Activated CD4-positive, alpha-beta T cell treated with anti-CD3 and anti-CD28 coated beads, Interleukin-2, amount 10 ng/mL, durations not matched to agents 24 days and 14 days (primary cell): ENCODE results near the gene ZNF500. TPM values are rescaled to one million over a fixed set of nuclear protein-coding genes. Genes with fewer than 3 reads are reported as not detected.
A peak's percentile ranks its signal among the peaks of the same experiment; 100 is the strongest.
"Not testable (repeated sequence)": the region's sequence is repeated elsewhere in the genome, so short reads cannot be mapped to it uniquely, and the experiment has no call there.

Experiments used
- DNase-seq: peaks from one replicate; pipeline ENCODE4 v3.0.0; 2022
- H3K27ac Mint-ChIP-seq: one replicate; pipeline ENCODE4 v1.8.0; 2022; ENCODE audit warnings: mild to moderate bottlenecking, mixed read lengths
- H3K27me3 Mint-ChIP-seq: one replicate; pipeline ENCODE4 v1.8.0; 2022; ENCODE audit warnings: mixed read lengths
- H3K36me3 Mint-ChIP-seq: one replicate; pipeline ENCODE4 v1.8.0; 2022; ENCODE audit warnings: low read depth, mild to moderate bottlenecking, mixed read lengths
- H3K4me1 Mint-ChIP-seq: one replicate; pipeline ENCODE4 v1.8.0; 2021; ENCODE audit warnings: mixed read lengths
- H3K4me3 Mint-ChIP-seq: one replicate; pipeline ENCODE4 v1.8.0; 2022; ENCODE audit warnings: mild to moderate bottlenecking, moderate library complexity, mixed read lengths
- H3K9me3 Mint-ChIP-seq: one replicate; pipeline ENCODE4 v1.8.0; 2021; ENCODE audit warnings: mixed read lengths
- intact Hi-C: fragments of 100-400 bp; cut with micrococcal nuclease; formaldehyde crosslinking; loops from one replicate; pipeline ENCODE4 v1.15.1; 2023
- total RNA-seq: library from RNA; stranded (reverse); gene quantifications from 2 replicates; pipeline ENCODE4 v1.2.3, GENCODE V29; 2022

Gene ZNF500
- total RNA-seq, 1 donor from 2014 or later, result 16.1 TPM

DNA sequence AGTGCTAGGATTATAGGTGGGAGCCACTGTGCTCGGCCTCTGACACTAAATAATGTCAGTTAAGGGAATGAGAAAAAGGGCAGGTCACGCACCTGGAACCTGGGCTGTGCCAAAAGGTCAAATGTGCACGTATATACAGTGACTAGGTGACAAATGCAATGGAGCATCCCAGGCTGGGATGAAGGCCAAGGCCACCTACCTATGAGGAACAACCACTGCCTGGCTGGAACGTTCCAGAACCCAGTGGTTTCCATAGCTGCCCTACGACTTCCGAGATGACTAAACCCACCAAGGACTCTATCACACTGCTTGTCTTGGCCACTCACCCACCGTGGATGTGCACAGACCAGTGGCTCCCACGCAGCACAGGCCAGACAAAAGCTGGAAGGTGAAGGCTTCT, 16.1 kb downstream of the ZNF500 start:
- intact Hi-C loops, result no loop called here
- no peak for DNase-seq
- Mint-ChIP-seq H3K4me3 (no peak overlapping the region), H3K36me3 (peaks cover 22% of the 10 kb centered on the region), H3K27ac (no peak overlapping the region), H3K27me3 (no peaks in the 10 kb centered on the region), H3K4me1 (peaks cover 8% of the 10 kb centered on the region), H3K9me3 (peaks cover 5% of the 10 kb centered on the region)

DNA sequence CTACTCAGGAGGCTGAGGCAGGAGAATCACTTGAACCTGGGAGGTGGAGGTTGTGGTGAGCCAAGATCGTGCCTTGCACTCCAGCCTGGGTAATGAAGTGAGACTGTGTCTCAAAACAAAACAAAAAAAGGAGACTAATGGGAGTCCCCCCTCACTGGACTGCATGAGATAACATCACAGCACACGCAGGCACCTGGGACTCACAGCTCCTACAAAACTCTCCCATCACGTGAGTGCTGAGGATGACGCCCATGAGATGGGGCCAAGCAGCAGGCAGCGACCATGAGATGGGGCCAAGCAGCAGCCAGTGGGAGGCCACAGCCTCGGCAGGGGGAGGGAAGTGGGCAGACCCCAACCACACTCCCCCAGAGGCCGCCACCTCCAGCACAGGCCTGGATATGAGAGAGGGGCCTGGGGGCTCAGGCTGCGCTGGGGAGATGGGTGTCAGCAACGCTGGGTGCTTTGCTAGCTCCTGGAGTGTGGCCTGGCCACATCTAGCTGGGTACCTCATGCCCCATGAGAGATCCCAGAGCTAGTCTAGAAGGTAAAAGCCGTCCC, 17.2 kb downstream of the ZNF500 start:
- DNase-seq, result no peak
- Mint-ChIP-seq H3K9me3 (no peaks in the 10 kb centered on the region), H3K27me3 (no peaks in the 10 kb centered on the region), H3K27ac (no peak overlapping the region), H3K4me1 (peaks cover 8% of the 10 kb centered on the region), H3K4me3 (no peak overlapping the region), H3K36me3 (peaks cover 11% of the 10 kb centered on the region)
- intact Hi-C loops, result no loop called here

DNA sequence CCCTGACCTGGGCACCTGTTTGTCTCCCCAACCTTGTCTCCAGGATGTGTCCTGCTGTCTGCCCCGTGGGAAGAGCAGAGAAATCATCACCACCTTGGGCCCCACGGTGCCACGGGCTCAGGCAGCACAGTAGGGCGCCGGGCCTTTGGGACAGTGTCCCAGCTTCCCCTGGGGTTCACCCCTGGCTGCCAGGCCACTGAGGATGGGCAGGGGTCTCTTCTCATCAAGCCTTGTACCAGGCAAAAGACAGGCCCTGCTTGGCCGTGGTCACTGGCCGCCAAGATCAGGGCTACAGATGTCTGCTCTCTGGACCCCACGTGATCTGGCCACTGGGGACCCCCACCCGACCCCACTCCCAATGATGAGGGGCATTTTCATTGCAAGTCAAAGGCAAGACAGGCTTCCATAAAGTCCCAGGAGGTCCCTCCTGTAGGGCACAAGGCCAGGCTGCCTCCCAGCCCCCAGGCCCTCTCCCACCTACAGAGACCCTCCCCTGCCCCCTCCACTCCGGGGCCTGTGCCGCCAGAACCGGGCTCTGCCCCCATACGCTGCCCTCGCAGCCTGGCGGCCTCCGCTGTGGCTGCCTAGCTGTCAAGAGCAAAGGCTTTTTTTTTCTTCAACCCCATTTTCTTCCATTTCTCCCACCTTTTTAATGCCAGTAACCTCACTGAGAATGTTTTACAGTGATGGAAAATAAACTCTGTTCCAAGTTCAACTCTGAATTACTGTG, 18.1 kb downstream of the ZNF500 start:
- no peaks in the 10 kb centered on the region for H3K27me3 Mint-ChIP-seq
- H3K4me3 Mint-ChIP-seq, result no peak overlapping the region
- peaks cover 8% of the 10 kb centered on the region for H3K4me1 Mint-ChIP-seq
- peak overlapping the region; percentile 58 for H3K27ac Mint-ChIP-seq
- H3K9me3 Mint-ChIP-seq, result no peaks in the 10 kb centered on the region
- no peak for DNase-seq
- intact Hi-C loops, result no loop called here
- peaks cover 9% of the 10 kb centered on the region for H3K36me3 Mint-ChIP-seq

DNA sequence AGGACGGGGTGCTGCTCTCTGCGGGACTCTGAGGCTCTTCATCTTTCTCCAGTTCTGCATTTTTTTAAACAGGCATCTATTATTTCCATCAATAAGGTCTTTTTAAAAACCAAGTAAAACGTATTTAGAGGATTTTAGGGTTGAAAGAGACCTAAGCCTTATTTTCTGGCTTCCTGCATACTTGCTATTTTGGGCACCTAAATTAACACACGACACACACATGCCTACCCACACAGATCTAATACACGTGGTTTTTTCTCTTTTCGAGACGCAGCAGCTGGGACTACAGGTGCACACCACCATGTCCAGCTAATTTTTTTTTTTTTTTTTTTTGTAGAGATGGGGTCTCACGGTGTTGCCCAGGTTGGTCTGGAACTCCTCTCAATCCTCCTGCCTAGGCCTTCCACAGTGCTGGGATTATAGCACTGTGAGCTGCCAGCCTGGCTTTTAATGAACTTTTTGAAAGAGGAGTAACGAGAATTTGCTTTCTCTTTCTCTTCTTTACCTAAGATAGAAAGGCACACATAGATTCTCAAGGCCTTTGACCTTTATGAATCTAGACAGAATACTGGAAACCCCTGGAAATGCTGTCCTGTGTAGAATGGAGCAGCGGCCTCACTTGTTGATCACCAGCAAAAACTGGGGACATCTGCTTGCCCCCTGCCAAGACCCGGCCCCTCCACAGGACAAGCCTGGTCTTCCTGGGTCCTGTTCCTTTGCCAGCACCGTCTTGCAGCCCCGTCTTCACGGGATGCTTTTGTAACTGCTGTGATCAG, 18.9 kb downstream of the ZNF500 start:
- peaks cover 14% of the 10 kb centered on the region for H3K4me1 Mint-ChIP-seq
- H3K4me3 Mint-ChIP-seq, result no peak overlapping the region
- intact Hi-C loops, result no loop called here
- H3K9me3 Mint-ChIP-seq, result no peaks in the 10 kb centered on the region
- H3K27ac Mint-ChIP-seq, result peak overlapping the region; percentile 58
- H3K36me3 Mint-ChIP-seq, result peaks cover 6% of the 10 kb centered on the region
- H3K27me3 Mint-ChIP-seq, result no peaks in the 10 kb centered on the region
- no peak for DNase-seq

DNA sequence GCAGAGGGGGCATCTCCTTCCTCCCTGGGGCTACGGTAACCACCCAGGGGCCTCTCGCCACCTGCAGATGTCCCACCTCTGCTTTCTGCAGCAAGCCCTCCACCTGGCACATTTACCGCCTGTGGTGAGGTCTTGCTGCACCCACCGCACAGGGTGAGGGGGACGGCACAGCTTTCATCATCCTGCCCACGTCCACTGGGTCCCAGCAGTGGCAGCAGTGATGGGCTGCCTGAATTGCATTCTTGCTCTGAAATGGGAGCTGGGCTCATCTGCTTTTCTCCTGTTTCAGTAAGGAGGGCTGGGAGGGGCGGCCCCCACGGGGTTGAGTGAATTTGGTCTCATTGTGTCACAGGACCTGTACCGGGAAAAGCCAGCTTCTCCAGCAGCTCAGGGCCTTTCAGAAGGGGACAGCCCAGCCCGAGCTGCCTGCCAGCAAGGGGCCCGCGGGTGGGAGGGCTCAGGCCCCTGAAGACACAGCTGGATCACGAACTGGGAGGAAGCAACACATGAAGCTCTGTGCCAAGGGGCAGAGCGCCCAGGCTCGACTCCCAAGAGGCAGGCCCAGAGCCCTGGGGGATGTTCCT, 19.9 kb downstream of the ZNF500 start:
- Mint-ChIP-seq H3K27me3 (no peaks in the 10 kb centered on the region), H3K36me3 (peaks cover 6% of the 10 kb centered on the region), H3K4me3 (no peak overlapping the region), H3K9me3 (no peaks in the 10 kb centered on the region), H3K4me1 (peaks cover 15% of the 10 kb centered on the region), H3K27ac (no peak overlapping the region)
- intact Hi-C loops, result no loop called here
- DNase-seq, result no peak

DNA sequence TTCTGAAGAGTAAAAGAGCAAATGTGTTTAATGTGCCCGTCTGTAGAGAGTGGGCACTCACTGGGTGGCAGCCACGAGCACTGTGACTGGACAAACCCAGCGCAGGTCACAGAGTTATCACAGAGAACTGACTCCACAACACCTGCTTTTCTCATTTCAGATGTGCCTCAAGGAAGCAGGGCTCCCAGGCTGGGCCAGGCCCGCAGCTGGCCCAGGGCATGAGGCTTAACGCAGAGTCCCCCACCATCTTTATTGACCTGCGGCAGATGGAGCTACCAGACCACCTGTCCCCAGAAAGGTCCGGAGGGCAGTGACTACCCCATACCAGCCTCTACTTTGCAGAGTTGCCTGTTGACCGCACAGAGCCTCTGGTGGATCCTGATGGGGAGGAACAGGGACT, 20.7 kb downstream of the ZNF500 start:
- peaks cover 15% of the 10 kb centered on the region for H3K4me1 Mint-ChIP-seq
- H3K27me3 Mint-ChIP-seq, result no peaks in the 10 kb centered on the region
- H3K4me3 Mint-ChIP-seq, result no peak overlapping the region
- no peak for DNase-seq
- intact Hi-C loops, result no loop called here
- H3K36me3 Mint-ChIP-seq, result peaks cover 2% of the 10 kb centered on the region
- no peaks in the 10 kb centered on the region for H3K9me3 Mint-ChIP-seq
- no peak overlapping the region for H3K27ac Mint-ChIP-seq

DNA sequence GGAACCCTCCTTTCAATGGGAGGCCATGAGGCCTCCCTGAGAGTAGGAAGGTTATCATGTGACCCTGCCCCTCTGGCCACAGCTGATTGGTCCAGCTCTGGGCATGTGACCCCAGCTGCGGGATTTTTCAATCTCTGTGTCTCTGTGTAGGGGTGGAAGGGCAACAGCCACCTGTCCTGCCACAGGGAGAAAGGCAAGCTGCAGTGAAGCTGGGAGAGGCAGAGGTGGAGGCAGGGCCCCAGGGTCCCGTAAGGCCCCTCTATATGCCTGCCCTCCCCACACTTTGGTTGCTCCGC, 21.7 kb downstream of the ZNF500 start:
- H3K9me3 Mint-ChIP-seq, result no peaks in the 10 kb centered on the region
- H3K27ac Mint-ChIP-seq, result no peak overlapping the region
- H3K4me3 Mint-ChIP-seq, result no peak overlapping the region
- intact Hi-C loops, result no loop called here
- H3K4me1 Mint-ChIP-seq, result peaks cover 15% of the 10 kb centered on the region
- no peak for DNase-seq
- no peaks in the 10 kb centered on the region for H3K36me3 Mint-ChIP-seq
- no peaks in the 10 kb centered on the region for H3K27me3 Mint-ChIP-seq

DNA sequence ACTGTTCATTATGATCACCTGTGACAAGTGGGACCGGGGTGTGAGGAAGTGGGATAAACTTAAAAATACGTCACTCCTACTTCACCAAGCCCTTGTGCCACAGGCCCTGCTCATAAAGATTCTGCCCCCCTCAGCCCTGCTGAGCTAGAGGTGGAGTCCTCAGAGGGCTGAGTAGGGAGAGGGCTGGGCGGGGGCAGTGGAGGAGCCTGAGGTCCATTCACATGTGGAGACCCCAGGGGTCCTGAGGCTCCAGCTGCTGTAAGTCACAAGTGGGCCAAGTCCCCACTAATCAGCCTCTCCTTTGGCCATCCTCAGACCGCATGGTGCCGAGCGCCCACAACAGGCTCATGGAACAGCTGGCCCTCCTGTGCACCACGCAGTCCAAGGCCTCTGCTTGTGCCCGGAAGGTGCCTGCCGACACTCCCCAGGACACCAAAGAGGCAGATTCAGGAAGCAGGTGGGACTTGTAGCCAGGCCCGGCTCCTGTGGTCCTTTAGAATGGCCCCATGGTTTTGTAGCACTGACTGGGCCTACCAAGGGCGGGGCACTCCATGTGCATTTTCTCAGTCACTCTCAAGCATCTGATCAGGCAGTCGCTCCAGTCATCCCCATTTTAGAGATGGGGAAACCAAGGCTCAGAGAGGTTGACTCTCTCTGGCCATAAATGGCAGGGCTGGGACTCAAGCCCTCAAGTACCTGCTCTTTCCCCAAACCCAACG, 22.2 kb downstream of the ZNF500 start:
- intact Hi-C loops, result no loop called here
- Mint-ChIP-seq H3K4me1 (peaks cover 15% of the 10 kb centered on the region), H3K36me3 (no peaks in the 10 kb centered on the region), H3K4me3 (no peak overlapping the region), H3K27me3 (no peaks in the 10 kb centered on the region), H3K27ac (no peak overlapping the region), H3K9me3 (no peaks in the 10 kb centered on the region)
- no peak for DNase-seq

DNA sequence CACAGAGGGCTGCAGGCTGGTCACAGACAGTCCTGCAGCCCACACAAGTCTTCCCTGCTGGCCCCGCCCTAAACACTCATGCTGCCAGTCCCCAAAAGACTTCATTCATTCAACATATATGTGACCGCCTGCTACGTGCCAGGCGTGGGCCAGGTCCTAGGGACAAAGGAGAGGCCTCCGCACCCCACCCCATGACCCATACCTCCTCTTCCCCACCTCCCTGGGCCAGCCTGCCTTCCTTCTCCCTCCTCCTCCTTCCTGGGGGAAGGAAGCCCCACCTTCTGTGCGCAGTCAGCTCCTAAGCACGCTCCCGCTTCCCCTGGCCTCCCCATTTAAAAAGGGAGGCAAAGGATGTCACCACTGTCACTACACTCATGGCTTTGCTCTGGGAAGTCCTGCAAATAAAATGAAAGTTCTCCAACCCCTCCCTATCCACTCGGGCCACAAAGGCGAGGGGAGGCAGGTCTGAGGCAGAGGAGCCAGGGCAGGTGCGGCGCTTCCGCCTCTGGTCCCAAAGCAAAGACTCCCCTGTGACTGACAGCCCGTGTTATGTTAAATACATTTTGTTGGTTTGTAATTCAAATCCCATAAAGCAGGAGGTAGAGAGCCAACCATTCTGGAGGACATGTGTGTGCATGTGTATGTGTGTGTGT, 23.6 kb downstream of the ZNF500 start:
- H3K27ac Mint-ChIP-seq, result no peak overlapping the region
- no peaks in the 10 kb centered on the region for H3K36me3 Mint-ChIP-seq
- intact Hi-C loops, result no loop called here
- no peaks in the 10 kb centered on the region for H3K9me3 Mint-ChIP-seq
- peak overlapping the region; percentile 71 for H3K4me3 Mint-ChIP-seq
- no peak for DNase-seq
- peaks cover 11% of the 10 kb centered on the region for H3K4me1 Mint-ChIP-seq
- no peaks in the 10 kb centered on the region for H3K27me3 Mint-ChIP-seq

DNA sequence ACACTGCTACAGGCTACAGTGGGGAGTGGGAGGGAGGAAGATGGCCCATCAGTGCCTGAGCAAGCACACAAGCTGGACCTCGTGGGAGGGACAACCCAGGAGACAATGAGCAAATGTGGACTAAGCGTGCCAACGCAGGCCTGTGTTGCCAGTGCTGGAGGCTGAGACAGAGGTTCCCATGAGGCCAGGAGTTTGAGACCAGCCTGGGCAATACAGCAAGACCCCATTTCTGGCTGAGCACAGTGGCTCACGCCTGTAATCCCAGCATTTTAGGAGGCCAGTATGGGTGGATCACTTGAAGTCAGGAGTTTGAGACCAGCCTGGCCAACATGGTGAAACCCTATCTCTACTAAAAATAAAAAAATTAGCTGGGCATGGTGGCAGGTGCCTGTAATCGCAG, 28.6 kb downstream of the ZNF500 start:
- DNase-seq, H3K9me3 Mint-ChIP-seq, H3K27ac Mint-ChIP-seq, intact Hi-C loops, H3K27me3 Mint-ChIP-seq, H3K36me3 Mint-ChIP-seq, H3K4me3 Mint-ChIP-seq: not testable (repeated sequence)
- H3K4me1 Mint-ChIP-seq, result peaks cover 12% of the 10 kb centered on the region

DNA sequence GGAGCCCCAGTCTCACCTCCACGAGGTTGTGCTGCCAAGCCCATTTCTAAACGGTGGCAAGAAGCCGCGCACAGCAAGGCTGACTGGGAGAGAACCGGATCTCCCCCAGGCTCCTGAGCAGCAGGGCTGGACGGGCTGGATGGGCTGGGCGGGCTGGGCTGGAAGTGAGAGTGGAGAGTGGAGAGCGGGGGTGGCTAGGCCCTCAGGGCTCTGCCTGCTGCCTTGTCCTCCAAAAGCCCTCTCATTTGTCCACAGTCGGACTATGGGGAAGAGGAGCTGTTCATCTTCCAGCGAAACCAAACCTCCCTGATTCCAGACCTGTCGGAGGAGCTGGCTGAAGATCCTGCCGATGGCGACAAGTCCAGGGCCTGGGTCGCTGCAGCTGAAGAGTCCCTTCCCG, 29.4 kb downstream of the ZNF500 start:
- no peak overlapping the region for H3K27ac Mint-ChIP-seq
- H3K4me3 Mint-ChIP-seq, result no peak overlapping the region
- no peaks in the 10 kb centered on the region for H3K36me3 Mint-ChIP-seq
- H3K27me3 Mint-ChIP-seq, result no peaks in the 10 kb centered on the region
- H3K4me1 Mint-ChIP-seq, result peaks cover 13% of the 10 kb centered on the region
- no peaks in the 10 kb centered on the region for H3K9me3 Mint-ChIP-seq
- intact Hi-C loops, result no loop called here
- no peak for DNase-seq

DNA sequence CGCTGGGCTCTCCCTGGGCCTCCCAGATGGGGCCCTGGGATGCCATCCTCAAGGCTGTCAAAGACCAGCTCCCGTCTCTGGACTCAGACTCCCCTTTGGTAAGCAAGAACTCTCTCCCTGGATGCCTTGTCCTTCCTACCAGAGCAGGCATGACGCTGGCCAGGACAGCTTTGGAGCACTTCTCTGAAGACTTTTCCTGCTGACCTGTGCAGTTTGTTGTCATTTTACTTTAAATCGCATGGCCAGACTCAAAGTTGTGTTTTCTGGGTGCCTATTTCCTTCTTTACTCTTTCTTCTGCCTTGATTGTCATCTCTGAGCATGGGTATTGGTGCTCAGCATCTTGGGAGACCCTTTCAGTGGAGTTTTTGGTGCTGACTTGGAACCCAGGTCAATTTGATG, 30.4 kb downstream of the ZNF500 start:
- Mint-ChIP-seq H3K4me3 (no peak overlapping the region), H3K9me3 (no peaks in the 10 kb centered on the region), H3K4me1 (peaks cover 13% of the 10 kb centered on the region), H3K36me3 (no peaks in the 10 kb centered on the region), H3K27me3 (no peaks in the 10 kb centered on the region), H3K27ac (no peak overlapping the region)
- intact Hi-C loops, result no loop called here
- no peak for DNase-seq

DNA sequence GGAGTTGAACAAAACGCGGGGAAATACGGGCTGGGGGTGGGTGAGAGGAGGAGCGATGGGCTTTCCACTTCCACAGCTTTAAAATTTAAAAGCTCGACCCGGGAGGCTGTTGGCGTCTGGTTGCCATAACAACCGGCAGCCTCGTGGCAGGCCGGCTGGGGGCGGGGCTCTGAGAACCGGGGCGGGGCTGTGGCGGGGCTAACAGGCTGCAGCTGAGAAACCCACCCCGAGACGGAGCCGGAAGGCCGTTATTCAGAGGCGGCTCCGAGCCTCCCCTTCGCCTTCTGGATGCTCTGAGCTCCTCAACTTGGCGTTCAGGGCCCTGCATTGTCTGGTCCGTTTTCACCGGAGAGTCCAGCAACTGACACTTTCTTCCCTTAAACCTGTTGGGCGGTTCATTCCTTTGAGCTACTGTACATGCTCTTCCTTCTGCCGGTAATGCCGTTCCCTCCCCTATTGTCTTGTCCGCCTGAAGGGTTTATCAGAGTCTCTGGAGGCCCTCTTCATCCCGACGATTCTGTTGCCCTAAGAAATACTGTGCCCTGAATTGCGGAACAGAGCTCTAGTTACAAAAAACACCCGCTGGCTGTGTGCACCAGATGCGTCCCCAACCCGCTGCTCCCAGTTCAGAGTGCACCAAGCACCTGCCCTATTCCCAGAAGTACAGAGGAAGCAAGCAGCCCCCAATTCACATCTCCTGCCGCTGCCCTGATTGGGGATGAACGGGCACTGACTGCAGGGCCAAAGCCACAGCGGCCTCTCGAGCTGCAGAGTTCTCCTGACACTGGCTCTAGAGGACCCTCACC, 32.0 kb downstream of the ZNF500 start:
- Mint-ChIP-seq H3K4me1 (peaks cover 13% of the 10 kb centered on the region), H3K36me3 (peaks cover 2% of the 10 kb centered on the region), H3K27ac (peak overlapping the region; percentile 91), H3K27me3 (no peaks in the 10 kb centered on the region), H3K9me3 (no peaks in the 10 kb centered on the region), H3K4me3 (peak overlapping the region; percentile 93)
- DNase-seq, result peak; percentile 98
- intact Hi-C loops, result loop anchor here (1.0 to 2.0 kb wide), 5 partner anchors 32 to 222 kb away; partner anchors contain the start of genes NUDT16L1, ROGDI and ZNF500
